Measurements from ENCODE around the gene EXOC7. TPM values are rescaled to one million over a fixed set of nuclear protein-coding genes. Genes with fewer than 3 reads are reported as not detected.

EXOC7 gene
- total RNA-seq, 4 donors from 2014 or later, result 69.3 to 107 (median 83.9) TPM

DNA sequence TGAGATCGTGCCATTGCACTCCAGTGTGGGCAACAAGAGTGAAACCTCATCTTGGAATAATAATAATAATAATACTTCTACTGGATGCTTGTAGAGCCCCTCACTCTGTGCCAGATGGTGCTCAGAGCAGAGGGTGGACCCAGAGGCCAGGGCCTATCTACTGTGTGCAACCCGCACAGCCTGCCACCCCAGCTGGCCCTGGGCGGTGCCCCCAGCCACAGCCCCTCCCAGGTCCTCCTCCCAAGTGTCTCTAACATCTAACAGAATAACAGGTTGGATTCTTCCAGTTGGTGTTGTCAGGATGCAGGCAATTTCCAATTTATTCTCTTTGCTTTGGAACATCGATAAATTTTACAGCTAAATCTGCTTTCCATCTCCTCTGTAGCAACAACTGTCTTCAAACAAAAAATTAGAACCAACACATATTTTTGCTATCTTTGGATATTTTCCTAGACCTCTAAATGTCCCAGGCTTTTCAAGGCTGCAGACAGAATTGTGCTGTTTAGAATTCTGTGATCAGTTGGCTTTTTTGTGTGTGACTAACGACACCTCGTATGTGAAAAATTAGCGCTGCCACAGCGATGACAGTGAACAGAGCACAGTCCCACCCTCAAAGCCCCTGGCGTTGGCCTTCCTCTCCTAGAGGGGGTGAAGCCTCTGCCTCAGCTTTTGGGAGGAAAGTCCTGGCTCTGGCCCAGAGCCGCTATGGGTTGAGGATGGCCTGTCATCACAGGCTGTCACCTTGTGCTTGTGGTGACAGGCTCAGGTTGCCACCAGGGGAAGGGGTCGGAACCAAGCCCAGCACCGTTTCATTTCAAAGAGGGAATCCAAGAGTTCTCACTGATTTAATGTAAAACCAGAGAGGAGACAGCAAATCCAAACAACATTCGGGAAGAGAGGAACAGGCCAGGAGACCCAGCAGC lies 68.9 kb downstream of the EXOC7 start:
- H3K36me3 ChIP-seq, result peaks cover 0 to 21% of the 10 kb centered on the region in 2 donors
- 30 to 43% methylated on average over 5 to 7 of the region's 13 CpGs for WGBS, 2 donors (ENCODE audit: low coverage in 1 of 2)
- no peaks in the 10 kb centered on the region for H3K27me3 ChIP-seq
- TF ChIP-seq POLR2AphosphoS5 (IDR thresholded peaks at IDR 0.05) (no peak), POLR2A (IDR thresholded peaks at IDR 0.05) (no peak), CTCF (IDR thresholded peaks at IDR 0.05) (no peak), EP300 (IDR thresholded peaks at IDR 0.05) (no peak)
- H3K4me3 ChIP-seq, result no peak overlapping the region
- H3K9me3 ChIP-seq, result no peaks in the 10 kb centered on the region
- peaks cover 0 to 19% (median 11%) of the 10 kb centered on the region in 3 donors for H3K4me1 ChIP-seq
- ATAC-seq, result no peak
- H3K27ac ChIP-seq, result peak overlapping the region in 1 of 4 donors; percentile 35

GRCh38 chr17:76033139-76033538 lies 70.4 kb downstream of the EXOC7 start:
- Histone ChIP-seq H3K9me3 (no peaks in the 10 kb centered on the region), H3K4me1 (peaks cover 0 to 19% (median 11%) of the 10 kb centered on the region in 3 donors), H3K27me3 (no peaks in the 10 kb centered on the region), H3K36me3 (peaks cover 0 to 5% of the 10 kb centered on the region in 2 donors), H3K27ac (no peak overlapping the region), H3K4me3 (no peak overlapping the region)
- ATAC-seq, result no peak
- no CpG with 5 or more reads among the region's 6 CpGs for WGBS, 2 donors (ENCODE audit: low coverage in 1 of 2)
- TF ChIP-seq CTCF (IDR thresholded peaks at IDR 0.05), result no peak
- TF ChIP-seq POLR2AphosphoS5 (IDR thresholded peaks at IDR 0.05), result no peak
- TF ChIP-seq POLR2A (IDR thresholded peaks at IDR 0.05), result no peak
- TF ChIP-seq EP300 (IDR thresholded peaks at IDR 0.05), result no peak

GRCh38 chr17:76032780-76033108 lies 70.8 kb downstream of the EXOC7 start:
- 100% methylated on average over 3 of the region's 5 CpGs; no CpG with 5 or more reads in 1 of the 2 donors for WGBS, 2 donors (ENCODE audit: low coverage in 1 of 2)
- no peaks in the 10 kb centered on the region for H3K27me3 ChIP-seq

GRCh38 chr17:76032073-76032779 lies 71.4 kb downstream of the EXOC7 start:
- WGBS, 2 donors (ENCODE audit: low coverage in 1 of 2), result 74 to 86% methylated on average over 4 to 7 of the region's 20 CpGs
- no peaks in the 10 kb centered on the region for H3K36me3 ChIP-seq
- no peak overlapping the region for H3K27ac ChIP-seq
- no peaks in the 10 kb centered on the region for H3K27me3 ChIP-seq
- TF ChIP-seq CTCF (IDR thresholded peaks at IDR 0.05), result no peak
- TF ChIP-seq POLR2AphosphoS5 (IDR thresholded peaks at IDR 0.05), result no peak
- TF ChIP-seq POLR2A (IDR thresholded peaks at IDR 0.05), result no peak
- TF ChIP-seq EP300 (IDR thresholded peaks at IDR 0.05), result no peak
- H3K9me3 ChIP-seq, result no peaks in the 10 kb centered on the region
- H3K4me1 ChIP-seq, result peaks cover 0 to 14% (median 11%) of the 10 kb centered on the region in 3 donors
- no peak for ATAC-seq
- no peak overlapping the region for H3K4me3 ChIP-seq

More at GRCh38 chr17:76032780-76033108, 70.8 kb downstream of the EXOC7 start:
- Histone ChIP-seq H3K27ac (no peak overlapping the region), H3K9me3 (no peaks in the 10 kb centered on the region), H3K4me3 (no peak overlapping the region), H3K36me3 (peaks cover 0 to 1% of the 10 kb centered on the region in 2 donors), H3K4me1 (peaks cover 0 to 19% (median 11%) of the 10 kb centered on the region in 3 donors)
- ATAC-seq, result no peak
- TF ChIP-seq EP300 (IDR thresholded peaks at IDR 0.05), result no peak
- TF ChIP-seq CTCF (IDR thresholded peaks at IDR 0.05), result no peak
- no peak for TF ChIP-seq POLR2A (IDR thresholded peaks at IDR 0.05)
- no peak for TF ChIP-seq POLR2AphosphoS5 (IDR thresholded peaks at IDR 0.05)

Small RNA genes within 50 kb of the gene (small RNA-seq; reads per million reads assigned to genes)
- 0 reads per million in 4 donors for gene MIR6868

Other genes with a start within 250 kb of the EXOC7 start
- gene WBP2, start 248.5 kb downstream of the EXOC7 start, total RNA-seq, result 10 to 100 TPM; 50.0 to 83.9 (median 57.6) TPM
- gene TRIM47, start 225.2 kb downstream of the EXOC7 start, total RNA-seq, result 100 to 1,000 TPM in 1 of 4 donors, 10 to 100 TPM in 3; 21.0 to 146 (median 40.8) TPM
- gene TRIM65, start 206.8 kb downstream of the EXOC7 start, total RNA-seq, result 10 to 100 TPM; 18.7 to 34.4 (median 31.2) TPM
- 10 to 100 TPM; 18.4 to 69.6 (median 44.3) TPM for gene MRPL38, start 198.9 kb downstream of the EXOC7 start, total RNA-seq
- 10 to 100 TPM in 1 of 4 donors, 1 to 10 TPM in 3; 4.6 to 20.2 (median 7.7) TPM for gene FBF1, start 162.7 kb downstream of the EXOC7 start, total RNA-seq
- gene ACOX1, start 124.6 kb downstream of the EXOC7 start, total RNA-seq, result 10 to 100 TPM; 45.9 to 63.4 (median 54.2) TPM
- gene TEN1, start 124.5 kb downstream of the EXOC7 start, total RNA-seq, result 10 to 100 TPM in 1 of 4 donors, 1 to 10 TPM in 3; 6.7 to 12.8 (median 7.9) TPM
- gene CDK3, start 102.9 kb downstream of the EXOC7 start, total RNA-seq, result 1 to 10 TPM in 3 of 4 donors, not detected in 1; 1.2 to 5.6 (median 2.3) TPM
- gene EVPL, start 76.5 kb downstream of the EXOC7 start, total RNA-seq, result 1 to 10 TPM; 1.3 to 6.1 (median 3.1) TPM
- gene SRP68, start 31.3 kb downstream of the EXOC7 start, total RNA-seq, result 10 to 100 TPM; 43.0 to 63.8 (median 48.7) TPM
- gene GALR2, start 29.0 kb downstream of the EXOC7 start, total RNA-seq, result not detected
- not detected for gene ZACN, start 24.6 kb downstream of the EXOC7 start, total RNA-seq
- not detected for gene FOXJ1, start 37.5 kb upstream of the EXOC7 start, total RNA-seq
- gene RNF157, start 136.7 kb upstream of the EXOC7 start, total RNA-seq, result 1 to 10 TPM; 2.5 to 8.1 (median 3.3) TPM
- gene UBALD2, start 161.6 kb upstream of the EXOC7 start, total RNA-seq, result 1 to 10 TPM; 6.1 to 8.8 (median 8.4) TPM
- gene QRICH2, start 204.5 kb upstream of the EXOC7 start, total RNA-seq, result 1 to 10 TPM; 1.7 to 2.7 (median 2.0) TPM